ENCODE data around the gene BHLHE23. TPM values are rescaled to one million over a fixed set of nuclear protein-coding genes. Genes with fewer than 3 reads are reported as not detected.

Gene BHLHE23
- total RNA-seq, 4 donors from 2014 or later, result not detected

DNA sequence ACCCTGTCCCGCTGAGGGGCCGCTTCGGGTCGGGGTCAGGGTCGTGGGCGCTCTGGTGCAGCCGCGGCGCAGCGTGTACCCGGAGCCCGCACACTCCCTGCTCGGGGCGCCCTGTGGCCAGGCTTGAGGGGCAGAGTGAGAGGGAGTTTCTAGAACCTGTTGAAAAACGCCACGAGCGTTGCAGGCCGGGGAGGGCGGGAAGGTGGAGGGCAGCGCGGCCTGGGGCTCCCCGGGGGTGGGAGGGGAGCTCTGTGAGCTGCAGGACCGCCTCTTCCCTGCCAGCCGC lies 539 bp upstream of the BHLHE23 start:
- WGBS, result 0% methylated on average over 2 of the region's 24 CpGs
- Histone ChIP-seq H3K9me3 (no peaks in the 10 kb centered on the region), H3K27me3 (peaks cover 100% of the 10 kb centered on the region), H3K27ac (no peak overlapping the region), H3K36me3 (no peaks in the 10 kb centered on the region), H3K4me3 (peak overlapping the region; percentile 23), H3K4me1 (peaks cover 45% of the 10 kb centered on the region)
- DNase-seq (ENCODE audit: low spot score in 2 of 2), result no peak
- TF ChIP-seq POLR2A (IDR thresholded peaks at IDR 0.05) (no peak), POLR2AphosphoS5 (IDR thresholded peaks at IDR 0.05) (no peak), EP300 (IDR thresholded peaks at IDR 0.05) (no peak)
- TF ChIP-seq, protein P1, sequence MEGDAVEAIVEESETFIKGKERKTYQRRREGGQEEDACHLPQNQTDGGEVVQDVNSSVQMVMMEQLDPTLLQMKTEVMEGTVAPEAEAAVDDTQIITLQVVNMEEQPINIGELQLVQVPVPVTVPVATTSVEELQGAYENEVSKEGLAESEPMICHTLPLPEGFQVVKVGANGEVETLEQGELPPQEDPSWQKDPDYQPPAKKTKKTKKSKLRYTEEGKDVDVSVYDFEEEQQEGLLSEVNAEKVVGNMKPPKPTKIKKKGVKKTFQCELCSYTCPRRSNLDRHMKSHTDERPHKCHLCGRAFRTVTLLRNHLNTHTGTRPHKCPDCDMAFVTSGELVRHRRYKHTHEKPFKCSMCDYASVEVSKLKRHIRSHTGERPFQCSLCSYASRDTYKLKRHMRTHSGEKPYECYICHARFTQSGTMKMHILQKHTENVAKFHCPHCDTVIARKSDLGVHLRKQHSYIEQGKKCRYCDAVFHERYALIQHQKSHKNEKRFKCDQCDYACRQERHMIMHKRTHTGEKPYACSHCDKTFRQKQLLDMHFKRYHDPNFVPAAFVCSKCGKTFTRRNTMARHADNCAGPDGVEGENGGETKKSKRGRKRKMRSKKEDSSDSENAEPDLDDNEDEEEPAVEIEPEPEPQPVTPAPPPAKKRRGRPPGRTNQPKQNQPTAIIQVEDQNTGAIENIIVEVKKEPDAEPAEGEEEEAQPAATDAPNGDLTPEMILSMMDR (IDR thresholded peaks at IDR 0.05), result no peak

DNA sequence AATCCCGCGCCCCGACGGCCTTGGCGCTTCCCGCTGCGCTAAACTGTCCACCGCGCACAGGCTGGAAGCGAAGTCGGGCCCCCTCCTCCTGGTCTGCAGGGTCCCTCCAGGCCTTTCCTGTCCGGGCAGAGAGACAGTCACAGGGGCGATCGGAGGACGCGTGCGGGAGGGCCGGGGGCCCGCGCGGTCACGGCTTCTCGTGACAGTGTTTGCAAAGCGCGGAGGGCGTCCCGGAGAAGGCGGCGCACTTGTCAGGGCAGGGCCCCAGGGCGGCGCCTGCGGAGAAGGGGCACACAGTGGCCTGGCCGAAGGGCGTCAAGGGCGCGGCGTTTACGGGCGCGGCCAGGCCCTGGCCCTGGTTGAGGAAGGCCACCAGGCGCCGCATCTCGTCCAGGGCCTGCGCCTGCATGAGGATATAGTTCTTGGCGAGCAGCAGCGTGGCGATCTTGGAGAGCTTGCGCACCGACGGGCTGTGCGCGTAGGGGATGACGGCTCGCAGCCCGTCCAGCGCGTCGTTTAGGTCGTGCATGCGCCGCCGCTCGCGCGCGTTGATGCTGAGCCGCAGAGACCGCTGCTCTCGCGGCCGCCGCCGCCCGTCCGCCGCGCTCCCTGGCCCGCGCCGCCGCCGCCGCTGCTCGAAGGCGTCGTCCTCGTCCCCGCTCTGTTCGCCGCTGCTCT lies 763 bp downstream of the BHLHE23 start:
- Histone ChIP-seq H3K9me3 (no peaks in the 10 kb centered on the region), H3K27me3 (peaks cover 100% of the 10 kb centered on the region), H3K36me3 (no peaks in the 10 kb centered on the region), H3K4me3 (peak overlapping the region; percentile 23), H3K27ac (no peak overlapping the region), H3K4me1 (peaks cover 45% of the 10 kb centered on the region)
- DNase-seq (ENCODE audit: low spot score in 2 of 2), result no peak
- TF ChIP-seq, protein P1 (IDR thresholded peaks at IDR 0.05), result no peak
- TF ChIP-seq POLR2A (IDR thresholded peaks at IDR 0.05) (no peak), EP300 (IDR thresholded peaks at IDR 0.05) (no peak), POLR2AphosphoS5 (IDR thresholded peaks at IDR 0.05) (no peak)
- WGBS, result 0% methylated on average over 8 of the region's 90 CpGs

- Histone ChIP-seq H3K27me3 (peaks cover 100% of the 10 kb centered on the region), H3K4me1 (peaks cover 44% of the 10 kb centered on the region), H3K9me3 (no peaks in the 10 kb centered on the region), H3K27ac (no peak overlapping the region), H3K36me3 (no peaks in the 10 kb centered on the region), H3K4me3 (no peak overlapping the region)
- 4% methylated on average over 25 of the region's 43 CpGs for WGBS
- DNase-seq (ENCODE audit: low spot score in 2 of 2), result no peak
- TF ChIP-seq, protein P1 (IDR thresholded peaks at IDR 0.05), result no peak
- TF ChIP-seq POLR2AphosphoS5 (IDR thresholded peaks at IDR 0.05) (no peak), EP300 (IDR thresholded peaks at IDR 0.05) (no peak), POLR2A (IDR thresholded peaks at IDR 0.05) (no peak)
These were observed 1.4 kb downstream of the BHLHE23 start for GRCh38 chr20:63005365-63005861.

GRCh38 chr20:63004607-63005364 lies 2.0 kb downstream of the BHLHE23 start:
- Histone ChIP-seq H3K4me3 (no peak overlapping the region), H3K27me3 (peaks cover 100% of the 10 kb centered on the region), H3K9me3 (no peaks in the 10 kb centered on the region), H3K36me3 (no peaks in the 10 kb centered on the region), H3K27ac (no peak overlapping the region), H3K4me1 (peaks cover 41% of the 10 kb centered on the region)
- DNase-seq (ENCODE audit: low spot score in 2 of 2), result no peak
- TF ChIP-seq EP300 (IDR thresholded peaks at IDR 0.05) (no peak), POLR2AphosphoS5 (IDR thresholded peaks at IDR 0.05) (no peak), POLR2A (IDR thresholded peaks at IDR 0.05) (no peak)
- TF ChIP-seq, protein P1 (IDR thresholded peaks at IDR 0.05), result no peak
- WGBS, result 6% methylated on average over 38 of the region's 53 CpGs

DNA sequence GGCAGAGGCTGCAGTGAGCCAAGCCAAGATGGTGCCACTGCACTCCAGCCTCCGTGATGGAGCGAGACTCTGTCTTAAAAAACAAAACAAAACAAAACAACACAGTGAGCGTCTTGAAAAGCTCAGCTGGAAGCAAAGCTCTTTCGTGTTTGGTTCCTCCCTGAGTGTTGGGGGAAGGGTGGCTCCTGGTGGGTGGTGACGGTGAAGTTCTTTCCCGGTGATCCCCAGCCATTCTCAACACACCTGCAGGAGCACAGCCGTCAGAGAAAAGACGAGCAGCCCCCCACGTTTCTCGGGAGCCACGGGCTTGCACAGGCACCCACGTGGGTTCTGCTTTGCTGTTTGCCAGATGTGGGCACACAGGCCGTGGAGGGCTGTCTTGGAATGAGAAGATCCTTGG lies 3.2 kb downstream of the BHLHE23 start:
- Histone ChIP-seq H3K4me3 (no peak overlapping the region), H3K27me3 (peaks cover 100% of the 10 kb centered on the region), H3K27ac (no peak overlapping the region), H3K36me3 (no peaks in the 10 kb centered on the region), H3K9me3 (no peaks in the 10 kb centered on the region), H3K4me1 (peaks cover 30% of the 10 kb centered on the region)
- no peak for TF ChIP-seq EP300 (IDR thresholded peaks at IDR 0.05)
- TF ChIP-seq POLR2AphosphoS5 (IDR thresholded peaks at IDR 0.05), result no peak
- TF ChIP-seq, protein P1 (IDR thresholded peaks at IDR 0.05), result no peak
- no peak for TF ChIP-seq POLR2A (IDR thresholded peaks at IDR 0.05)
- DNase-seq (ENCODE audit: low spot score in 2 of 2), result no peak
- WGBS, result 9% methylated on average over 13 of the region's 13 CpGs

All from suprapubic skin (tissue), 4 donors.